ENCODE measurements around the gene SPTBN1. TPM values are rescaled to one million over a fixed set of nuclear protein-coding genes. Genes with fewer than 3 reads are reported as not detected.

Gene SPTBN1
- total and polyA plus RNA-seq, 2 of the 13 experiments (the other 11 are each of a cell fraction or from before 2014, with no cell fraction given) = 123 to 299 TPM

- 0 out of 2 replicates have a peak, but pooled peaks have one; percentile 22 for TF ChIP-seq ZNF430 (CRISPR knock-in tag; IDR thresholded peaks at IDR 0.05)
- no peak for TF ChIP-seq SCMH1 (CRISPR knock-in tag; IDR thresholded peaks at IDR 0.05; ENCODE audit: borderline replicate concordance)
- TF ChIP-seq FOXA1 (IDR thresholded peaks at IDR 0.05) = no peak
- peak; percentile 51; the same call in 1 of the 2 replicates for TF ChIP-seq FOXA1 (CRISPR knock-in tag; IDR thresholded peaks at IDR 0.05)
- TF ChIP-seq, protein P1, sequence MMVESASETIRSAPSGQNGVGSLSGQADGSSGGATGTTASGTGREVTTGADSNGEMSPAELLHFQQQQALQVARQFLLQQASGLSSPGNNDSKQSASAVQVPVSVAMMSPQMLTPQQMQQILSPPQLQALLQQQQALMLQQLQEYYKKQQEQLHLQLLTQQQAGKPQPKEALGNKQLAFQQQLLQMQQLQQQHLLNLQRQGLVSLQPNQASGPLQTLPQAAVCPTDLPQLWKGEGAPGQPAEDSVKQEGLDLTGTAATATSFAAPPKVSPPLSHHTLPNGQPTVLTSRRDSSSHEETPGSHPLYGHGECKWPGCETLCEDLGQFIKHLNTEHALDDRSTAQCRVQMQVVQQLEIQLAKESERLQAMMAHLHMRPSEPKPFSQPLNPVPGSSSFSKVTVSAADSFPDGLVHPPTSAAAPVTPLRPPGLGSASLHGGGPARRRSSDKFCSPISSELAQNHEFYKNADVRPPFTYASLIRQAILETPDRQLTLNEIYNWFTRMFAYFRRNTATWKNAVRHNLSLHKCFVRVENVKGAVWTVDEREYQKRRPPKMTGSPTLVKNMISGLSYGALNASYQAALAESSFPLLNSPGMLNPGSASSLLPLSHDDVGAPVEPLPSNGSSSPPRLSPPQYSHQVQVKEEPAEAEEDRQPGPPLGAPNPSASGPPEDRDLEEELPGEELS (CRISPR knock-in tag; IDR thresholded peaks at IDR 0.05) = 0 out of 2 replicates have a peak, but pooled peaks have one; percentile 16
- TF ChIP-seq HOXA9 (CRISPR knock-in tag; IDR thresholded peaks at IDR 0.05; ENCODE audit: borderline replicate concordance) = peak; percentile 89
- 0 out of 2 replicates have a peak, but pooled peaks have one; percentile 61 for TF ChIP-seq HOXA7 (CRISPR knock-in tag; IDR thresholded peaks at IDR 0.05)
- no peak for TF ChIP-seq ZNF407 (CRISPR knock-in tag; IDR thresholded peaks at IDR 0.05; ENCODE audit: not compliant biosample characterization)
- no peak for TF ChIP-seq MTA1 (CRISPR knock-in tag; IDR thresholded peaks at IDR 0.05; ENCODE audit: borderline replicate concordance)
- TF ChIP-seq, protein P2, sequence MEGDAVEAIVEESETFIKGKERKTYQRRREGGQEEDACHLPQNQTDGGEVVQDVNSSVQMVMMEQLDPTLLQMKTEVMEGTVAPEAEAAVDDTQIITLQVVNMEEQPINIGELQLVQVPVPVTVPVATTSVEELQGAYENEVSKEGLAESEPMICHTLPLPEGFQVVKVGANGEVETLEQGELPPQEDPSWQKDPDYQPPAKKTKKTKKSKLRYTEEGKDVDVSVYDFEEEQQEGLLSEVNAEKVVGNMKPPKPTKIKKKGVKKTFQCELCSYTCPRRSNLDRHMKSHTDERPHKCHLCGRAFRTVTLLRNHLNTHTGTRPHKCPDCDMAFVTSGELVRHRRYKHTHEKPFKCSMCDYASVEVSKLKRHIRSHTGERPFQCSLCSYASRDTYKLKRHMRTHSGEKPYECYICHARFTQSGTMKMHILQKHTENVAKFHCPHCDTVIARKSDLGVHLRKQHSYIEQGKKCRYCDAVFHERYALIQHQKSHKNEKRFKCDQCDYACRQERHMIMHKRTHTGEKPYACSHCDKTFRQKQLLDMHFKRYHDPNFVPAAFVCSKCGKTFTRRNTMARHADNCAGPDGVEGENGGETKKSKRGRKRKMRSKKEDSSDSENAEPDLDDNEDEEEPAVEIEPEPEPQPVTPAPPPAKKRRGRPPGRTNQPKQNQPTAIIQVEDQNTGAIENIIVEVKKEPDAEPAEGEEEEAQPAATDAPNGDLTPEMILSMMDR (CRISPR knock-in tag; IDR thresholded peaks at IDR 0.05) = peak; percentile 55
- TF ChIP-seq FOXP1 (IDR thresholded peaks at IDR 0.05) = no peak
- TF ChIP-seq FOXP1 (CRISPR knock-in tag; IDR thresholded peaks at IDR 0.05) = peak; percentile 14; the same call in 1 of the 2 replicates
- TF ChIP-seq MEIS2 (CRISPR knock-in tag; IDR thresholded peaks at IDR 0.05) = peak; percentile 82; the same call in 1 of the 2 replicates
- TF ChIP-seq SP2 (CRISPR knock-in tag; IDR thresholded peaks at IDR 0.05) = no peak
- TF ChIP-seq, protein P3, sequence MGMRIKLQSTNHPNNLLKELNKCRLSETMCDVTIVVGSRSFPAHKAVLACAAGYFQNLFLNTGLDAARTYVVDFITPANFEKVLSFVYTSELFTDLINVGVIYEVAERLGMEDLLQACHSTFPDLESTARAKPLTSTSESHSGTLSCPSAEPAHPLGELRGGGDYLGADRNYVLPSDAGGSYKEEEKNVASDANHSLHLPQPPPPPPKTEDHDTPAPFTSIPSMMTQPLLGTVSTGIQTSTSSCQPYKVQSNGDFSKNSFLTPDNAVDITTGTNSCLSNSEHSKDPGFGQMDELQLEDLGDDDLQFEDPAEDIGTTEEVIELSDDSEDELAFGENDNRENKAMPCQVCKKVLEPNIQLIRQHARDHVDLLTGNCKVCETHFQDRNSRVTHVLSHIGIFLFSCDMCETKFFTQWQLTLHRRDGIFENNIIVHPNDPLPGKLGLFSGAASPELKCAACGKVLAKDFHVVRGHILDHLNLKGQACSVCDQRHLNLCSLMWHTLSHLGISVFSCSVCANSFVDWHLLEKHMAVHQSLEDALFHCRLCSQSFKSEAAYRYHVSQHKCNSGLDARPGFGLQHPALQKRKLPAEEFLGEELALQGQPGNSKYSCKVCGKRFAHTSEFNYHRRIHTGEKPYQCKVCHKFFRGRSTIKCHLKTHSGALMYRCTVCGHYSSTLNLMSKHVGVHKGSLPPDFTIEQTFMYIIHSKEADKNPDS (CRISPR knock-in tag; IDR thresholded peaks at IDR 0.05) = 0 out of 2 replicates have a peak, but pooled peaks have one; percentile 28
Observed at GRCh38 chr2:54691445-54692135, 235.5 kb downstream of the SPTBN1 start (continued).
